Neutrophil (primary cell): ENCODE measurements around the gene CDC42EP3.

ENCODE experiments used
- H3K27ac ChIP-seq: fragments of 200-600 bp; sonication (generic); 2 replicates; pipeline ENCODE4 v1.5.1; 2016; ENCODE audit warnings: mild to moderate bottlenecking, moderate library complexity
- H3K27me3 ChIP-seq: fragments of 200-600 bp; sonication (generic); 2 replicates; pipeline ENCODE4 v1.6.0; 2016; ENCODE audit warnings: mild to moderate bottlenecking
- H3K36me3 ChIP-seq: fragments of 200-600 bp; sonication (generic); 2 replicates; pipeline ENCODE4 v1.5.1; 2017
- H3K4me1 ChIP-seq, 2 experiments: fragments of 200-600 bp in 1 of 2; sonication (generic) in 1 of 2; 1 replicate in 1 of 2; 2 replicates in 1 of 2; pipeline versions ENCODE4 v1.5.1 to v1.6.1; 2013 to 2016; ENCODE audit warnings: low read depth in 1 of 2, low read length in 1 of 2, mild to moderate bottlenecking in 1 of 2, moderate library complexity in 1 of 2; ENCODE audit not compliant: control insufficient read depth in 1 of 2, insufficient read depth in 1 of 2
- H3K4me3 ChIP-seq, 2 experiments: fragments of 200-600 bp in 1 of 2; sonication (generic) in 1 of 2; 1 replicate in 1 of 2; 2 replicates in 1 of 2; pipeline ENCODE4 v1.5.1; 2013 to 2016; ENCODE audit warnings: low read depth in 1 of 2, low read length in 1 of 2, mild to moderate bottlenecking in 1 of 2, moderate library complexity in 1 of 2
- H3K9me3 ChIP-seq: fragments of 200-600 bp; sonication (generic); 2 replicates; pipeline ENCODE4 v1.5.1; 2016
- TF ChIP-seq, protein P1 (sequence below): fragments of 200-600 bp; sonication (generic); IDR thresholded peaks from 2 replicates; pipeline ENCODE4 v1.5.1; 2016; ENCODE audit warnings: antibody characterized with exemption

CDC42EP3 gene

DNA sequence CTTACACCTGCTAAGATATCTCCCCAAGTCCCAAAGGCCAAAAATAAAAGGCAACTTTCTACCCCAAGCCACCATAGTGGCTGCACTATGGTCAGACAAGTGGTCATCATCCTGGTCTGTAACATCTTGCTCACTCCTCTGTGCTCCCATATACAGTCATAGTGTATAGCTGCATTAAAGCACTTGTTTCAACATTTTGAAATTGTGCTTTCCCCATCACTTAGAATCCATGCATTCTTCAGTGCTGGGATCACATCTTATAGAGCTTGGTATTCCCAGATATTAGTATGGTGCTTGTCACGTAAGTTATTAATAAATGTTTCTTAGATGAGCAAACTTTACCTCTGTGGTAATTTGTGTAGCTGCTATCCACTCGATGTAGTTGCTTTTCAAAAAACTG, 40.4 kb upstream of the CDC42EP3 start:
- no peaks in the 10 kb centered on the region for H3K27me3 ChIP-seq
- H3K9me3 ChIP-seq, result no peaks in the 10 kb centered on the region
- TF ChIP-seq, protein P1, sequence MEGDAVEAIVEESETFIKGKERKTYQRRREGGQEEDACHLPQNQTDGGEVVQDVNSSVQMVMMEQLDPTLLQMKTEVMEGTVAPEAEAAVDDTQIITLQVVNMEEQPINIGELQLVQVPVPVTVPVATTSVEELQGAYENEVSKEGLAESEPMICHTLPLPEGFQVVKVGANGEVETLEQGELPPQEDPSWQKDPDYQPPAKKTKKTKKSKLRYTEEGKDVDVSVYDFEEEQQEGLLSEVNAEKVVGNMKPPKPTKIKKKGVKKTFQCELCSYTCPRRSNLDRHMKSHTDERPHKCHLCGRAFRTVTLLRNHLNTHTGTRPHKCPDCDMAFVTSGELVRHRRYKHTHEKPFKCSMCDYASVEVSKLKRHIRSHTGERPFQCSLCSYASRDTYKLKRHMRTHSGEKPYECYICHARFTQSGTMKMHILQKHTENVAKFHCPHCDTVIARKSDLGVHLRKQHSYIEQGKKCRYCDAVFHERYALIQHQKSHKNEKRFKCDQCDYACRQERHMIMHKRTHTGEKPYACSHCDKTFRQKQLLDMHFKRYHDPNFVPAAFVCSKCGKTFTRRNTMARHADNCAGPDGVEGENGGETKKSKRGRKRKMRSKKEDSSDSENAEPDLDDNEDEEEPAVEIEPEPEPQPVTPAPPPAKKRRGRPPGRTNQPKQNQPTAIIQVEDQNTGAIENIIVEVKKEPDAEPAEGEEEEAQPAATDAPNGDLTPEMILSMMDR, result no peak
- H3K27ac ChIP-seq, result no peak overlapping the region
- no peaks in the 10 kb centered on the region for H3K36me3 ChIP-seq
- peaks cover 0 to 10% of the 10 kb centered on the region in 2 experiments for H3K4me1 ChIP-seq
- no peak overlapping the region for H3K4me3 ChIP-seq

DNA sequence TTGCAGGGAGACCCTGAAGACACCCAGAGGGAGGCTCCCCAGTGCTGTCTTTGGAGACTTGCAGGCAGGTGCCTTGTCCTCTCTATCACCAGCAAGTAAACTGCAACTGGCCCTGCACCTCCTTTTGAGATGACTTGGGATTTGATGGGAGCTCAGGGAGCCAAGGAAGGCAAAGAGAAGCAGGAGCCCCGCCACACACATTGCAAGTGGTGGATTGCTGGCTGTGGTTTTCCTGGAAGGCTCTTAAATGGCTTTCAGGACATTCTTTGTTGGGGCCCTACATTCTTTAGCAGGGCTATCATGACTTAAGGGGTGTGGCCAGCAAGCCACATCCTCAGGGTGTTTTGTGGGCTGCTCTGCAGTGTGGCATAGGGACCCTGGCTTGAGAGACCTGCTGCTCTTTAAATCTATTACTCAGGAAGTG, 39.9 kb upstream of the CDC42EP3 start:
- H3K9me3 ChIP-seq, result no peaks in the 10 kb centered on the region
- TF ChIP-seq, protein P1, result no peak
- no peak overlapping the region for H3K27ac ChIP-seq
- H3K36me3 ChIP-seq, result no peaks in the 10 kb centered on the region
- peaks cover 0 to 10% of the 10 kb centered on the region in 2 experiments for H3K4me1 ChIP-seq
- no peaks in the 10 kb centered on the region for H3K27me3 ChIP-seq
- no peak overlapping the region for H3K4me3 ChIP-seq

DNA sequence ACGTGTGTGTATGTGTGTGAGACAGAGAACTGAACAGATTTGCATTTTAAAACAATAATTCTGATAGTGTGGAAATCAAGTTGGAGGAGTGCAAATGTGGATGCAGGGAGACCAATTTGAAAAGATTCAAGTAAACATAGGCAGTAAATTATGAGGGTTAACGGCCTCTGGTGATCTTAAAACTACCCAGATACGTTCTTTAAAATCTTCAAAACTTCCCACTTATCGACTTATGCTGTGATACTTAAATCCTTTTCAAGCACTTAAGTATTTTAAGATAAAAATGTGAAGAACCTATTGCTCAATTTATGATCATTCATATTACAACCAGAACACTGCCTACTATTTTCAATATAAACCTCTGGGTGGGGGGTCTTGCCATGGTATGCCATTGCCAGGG, 37.7 kb upstream of the CDC42EP3 start:
- Histone ChIP-seq H3K27ac (no peak overlapping the region), H3K27me3 (no peaks in the 10 kb centered on the region), H3K36me3 (no peaks in the 10 kb centered on the region), H3K9me3 (no peaks in the 10 kb centered on the region), H3K4me1 (peaks cover 0 to 10% of the 10 kb centered on the region in 2 experiments), H3K4me3 (no peak overlapping the region)
- TF ChIP-seq, protein P1, result no peak

DNA sequence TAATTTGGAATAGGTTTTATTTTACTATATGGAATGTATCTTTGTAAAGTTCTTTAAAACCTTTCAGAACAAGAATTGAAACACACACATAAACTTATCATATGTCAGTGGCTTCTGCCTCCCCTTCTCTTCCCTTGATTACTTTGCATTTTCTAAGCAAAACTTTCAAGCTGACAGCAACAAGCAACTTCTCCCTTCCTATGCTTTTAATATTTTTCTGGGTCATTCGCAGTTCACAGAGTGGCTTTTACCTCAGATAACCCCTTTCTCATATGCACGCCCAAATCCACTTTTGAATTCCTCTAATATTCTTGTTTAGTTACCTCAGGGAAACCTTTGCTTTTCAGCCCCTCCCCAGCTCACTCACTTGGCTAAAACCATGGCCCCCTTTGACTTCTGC, 36.7 kb upstream of the CDC42EP3 start:
- no peak overlapping the region for H3K4me3 ChIP-seq
- H3K27ac ChIP-seq, result no peak overlapping the region
- TF ChIP-seq, protein P1, result no peak
- no peaks in the 10 kb centered on the region for H3K36me3 ChIP-seq
- no peaks in the 10 kb centered on the region for H3K27me3 ChIP-seq
- no peaks in the 10 kb centered on the region for H3K9me3 ChIP-seq
- peaks cover 0 to 10% of the 10 kb centered on the region in 2 experiments for H3K4me1 ChIP-seq

DNA sequence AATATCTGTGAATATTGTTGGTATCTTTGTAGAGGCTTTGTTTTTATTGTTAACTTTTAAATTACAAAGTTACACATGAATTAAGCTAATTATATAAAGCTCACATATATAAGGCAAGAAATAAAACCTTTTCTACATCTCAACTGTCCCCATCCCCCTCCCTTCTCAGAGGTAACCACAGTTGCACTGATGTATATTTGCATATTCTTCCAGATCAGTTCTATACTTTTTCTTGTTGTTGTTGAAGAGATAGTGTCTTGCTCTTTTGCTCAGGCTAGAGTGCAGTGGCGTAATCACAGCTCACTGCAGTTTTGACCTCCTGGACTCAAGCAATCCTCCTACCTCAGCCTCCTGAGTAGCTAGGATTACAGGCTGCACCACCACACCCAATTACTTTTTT, 36.0 kb upstream of the CDC42EP3 start:
- Histone ChIP-seq H3K27me3 (no peaks in the 10 kb centered on the region), H3K36me3 (no peaks in the 10 kb centered on the region), H3K27ac (no peak overlapping the region), H3K4me3 (no peak overlapping the region), H3K9me3 (no peaks in the 10 kb centered on the region), H3K4me1 (peaks cover 0 to 10% of the 10 kb centered on the region in 2 experiments)
- TF ChIP-seq, protein P1, result no peak
